Kidney tubule cell (primary cell): ENCODE data around the gene DNAJB7.
"Not testable (repeated sequence)": the region's sequence is repeated elsewhere in the genome, so short reads cannot be mapped to it uniquely, and the experiment has no call there.

ENCODE experiments used
- DNase-seq: peaks from one replicate; pipeline ENCODE4 v3.0.0-alpha.2; 2018; ENCODE audit warnings: low spot score

The DNAJB7 gene

DNA sequence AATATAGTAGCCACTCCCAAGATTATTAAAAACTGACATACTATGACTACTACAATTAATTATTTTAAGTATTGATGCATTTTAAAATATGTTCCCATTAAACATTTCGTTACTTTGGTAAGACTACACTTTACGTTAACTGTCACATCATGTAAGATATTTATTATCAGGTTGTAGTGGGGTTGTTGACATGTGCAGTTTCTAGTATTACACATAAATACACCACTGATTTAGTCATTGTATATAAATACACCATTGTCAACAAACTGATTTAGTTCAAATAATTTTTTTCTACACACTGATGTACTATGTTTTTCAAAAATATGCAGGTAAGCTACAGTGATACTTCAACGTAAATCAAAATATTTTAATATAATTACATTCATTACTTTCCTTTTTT is 17.0 kb downstream of the DNAJB7 start:
- no peak for DNase-seq

DNA sequence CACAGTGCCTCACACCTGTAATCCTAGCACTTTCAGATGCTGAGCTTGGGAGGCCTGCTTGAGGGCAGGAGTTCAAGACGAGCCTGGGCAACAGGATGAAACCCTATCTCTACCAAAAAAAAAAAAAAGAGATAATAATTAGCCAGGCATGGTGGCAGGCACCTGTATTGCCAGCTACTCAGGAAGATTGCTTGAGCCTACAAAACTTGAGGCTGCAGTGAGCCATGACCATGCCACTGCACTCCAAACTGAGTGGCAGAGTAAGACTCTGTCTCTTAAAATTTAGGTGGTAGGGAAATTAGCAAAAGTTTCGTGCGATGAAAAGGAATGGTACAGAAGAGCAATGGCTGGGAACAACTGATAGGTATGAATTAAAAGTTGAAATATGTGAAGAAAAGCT is 23.4 kb downstream of the DNAJB7 start:
- no peak for DNase-seq

DNA sequence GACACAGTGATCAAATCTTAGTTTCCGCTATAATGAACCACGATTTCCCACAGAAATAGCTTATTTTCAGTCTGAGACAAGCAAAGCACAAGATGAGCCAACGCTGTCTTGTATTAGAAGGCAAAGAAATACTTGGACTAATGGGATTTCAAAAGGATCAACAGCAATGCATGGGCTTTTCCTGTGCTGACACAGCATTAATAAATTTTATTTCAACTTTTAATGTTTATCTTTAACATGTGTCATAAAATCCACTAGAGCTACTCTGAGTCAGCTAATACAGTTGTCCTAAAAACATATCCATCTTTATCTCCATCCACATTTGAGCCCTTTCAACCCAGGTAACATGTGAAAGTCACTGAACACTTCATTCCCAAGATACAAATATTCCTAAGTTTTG is 27.3 kb downstream of the DNAJB7 start:
- no peak for DNase-seq

DNA sequence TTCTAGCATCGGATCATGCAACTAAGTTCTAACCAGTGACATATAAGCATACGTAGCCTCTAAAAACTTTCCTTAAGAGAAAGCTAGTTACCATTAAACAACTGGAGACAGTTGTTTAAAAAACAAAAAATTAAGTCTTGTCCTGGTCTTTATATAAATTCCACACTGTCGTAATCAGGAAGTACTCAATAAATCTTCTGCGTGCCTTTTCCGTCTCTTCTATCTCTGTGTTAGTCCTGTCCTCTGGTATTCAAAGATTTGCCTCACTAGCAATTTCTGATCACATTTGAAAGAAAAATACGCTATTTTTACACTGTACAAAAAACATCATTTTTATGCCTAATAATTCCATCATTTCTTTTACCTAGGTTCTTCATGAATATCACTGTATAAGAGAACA is 32.8 kb downstream of the DNAJB7 start:
- DNase-seq: no peak

DNA sequence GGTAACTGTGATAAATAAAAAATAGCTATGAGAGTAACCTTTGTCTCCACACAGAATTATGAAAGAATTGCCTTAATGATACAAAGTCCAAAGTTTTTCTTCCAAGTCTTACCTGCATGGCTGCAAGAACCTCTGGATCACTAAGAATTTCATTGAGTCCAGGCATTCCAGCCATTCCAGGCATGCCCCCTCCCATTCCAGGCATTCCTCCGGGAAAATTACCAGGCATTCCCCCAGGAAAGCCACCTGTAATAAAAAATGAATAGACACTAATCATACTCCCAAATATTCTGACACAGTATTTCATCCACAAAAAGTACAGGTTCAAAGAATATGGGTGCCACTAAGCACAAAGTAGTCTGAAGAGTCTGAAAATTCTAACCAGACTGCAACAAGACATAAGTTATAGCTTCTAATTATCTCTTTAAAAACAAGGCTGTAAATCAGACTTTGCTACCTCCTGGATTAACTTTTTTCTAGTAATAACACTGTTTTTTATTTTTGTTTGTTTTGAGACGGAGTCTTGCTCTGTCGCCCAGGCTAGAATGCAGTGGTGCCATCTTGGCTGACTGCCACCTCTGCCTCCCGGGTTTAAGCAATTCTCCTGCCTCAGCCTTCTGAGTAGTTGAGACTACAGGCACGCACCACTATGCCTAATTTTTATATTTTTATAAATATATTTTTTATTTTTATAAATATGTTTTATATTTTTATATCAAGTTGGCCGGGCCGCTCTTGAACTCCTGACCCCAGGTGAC is 34.8 kb downstream of the DNAJB7 start:
- peak; percentile 49 for DNase-seq

DNA sequence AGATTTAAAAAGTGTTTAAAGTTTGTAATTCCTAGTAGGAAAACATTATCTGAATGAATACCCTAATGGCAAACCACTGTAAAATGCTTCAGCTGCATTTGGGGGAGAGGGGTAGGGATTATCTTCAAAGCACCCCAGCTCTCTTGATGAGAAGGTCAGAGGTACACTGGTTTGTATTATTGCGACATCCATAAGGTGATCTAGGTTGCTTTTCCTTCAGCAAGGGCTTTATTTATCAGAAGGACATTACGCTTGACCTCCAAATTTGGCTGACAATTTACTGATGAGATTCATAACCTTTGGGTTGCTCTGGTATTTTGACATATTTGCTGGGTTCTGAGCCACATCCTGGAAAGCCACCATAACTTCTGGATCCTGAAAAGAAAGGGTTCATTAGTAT is 35.6 kb downstream of the DNAJB7 start:
- not testable (repeated sequence) for DNase-seq

DNA sequence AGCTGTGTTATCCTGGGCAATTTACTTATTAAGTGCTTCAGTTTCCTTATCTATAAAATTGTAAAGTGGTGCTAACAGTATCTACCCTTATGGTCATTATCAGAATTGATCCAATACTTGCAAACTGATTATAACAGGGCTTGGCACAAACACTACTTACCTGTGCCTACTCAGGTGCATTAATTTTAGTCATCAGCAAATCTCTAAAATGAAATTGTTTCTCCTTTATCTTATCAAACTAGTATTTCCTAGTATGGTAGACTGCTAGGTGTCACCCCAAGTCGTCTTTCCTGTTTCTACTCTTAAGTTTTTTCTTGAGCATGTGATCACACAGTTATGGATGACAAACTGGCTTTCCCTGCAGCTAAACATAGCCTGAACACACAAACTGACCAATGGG is 38.5 kb downstream of the DNAJB7 start:
- no peak for DNase-seq

DNA sequence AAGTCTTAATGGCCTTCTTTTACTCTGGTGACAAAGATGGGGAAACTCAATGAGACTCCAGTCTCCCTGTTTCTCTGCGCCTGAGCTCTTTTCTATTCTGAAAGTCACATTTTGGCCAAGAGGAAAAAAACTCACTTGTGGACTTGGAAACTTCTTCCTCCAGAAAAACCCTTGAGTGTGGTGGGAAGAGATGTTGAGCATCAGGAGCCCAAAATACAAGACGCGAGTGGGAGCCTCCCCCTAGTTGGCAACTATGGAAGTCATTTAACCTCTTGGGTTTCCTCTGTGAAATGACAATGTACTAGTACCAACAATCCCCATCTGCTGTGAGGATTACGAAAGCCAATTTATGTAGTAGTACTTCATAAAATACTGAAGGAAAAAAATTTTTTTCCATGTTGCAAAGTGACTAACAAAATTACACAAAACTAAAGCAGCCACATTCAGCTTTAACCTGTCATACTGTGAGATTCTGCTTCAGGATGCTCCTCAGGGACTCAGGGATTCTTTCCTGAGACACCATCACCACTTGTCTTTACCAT is 42.2 kb downstream of the DNAJB7 start:
- no peak for DNase-seq

DNA sequence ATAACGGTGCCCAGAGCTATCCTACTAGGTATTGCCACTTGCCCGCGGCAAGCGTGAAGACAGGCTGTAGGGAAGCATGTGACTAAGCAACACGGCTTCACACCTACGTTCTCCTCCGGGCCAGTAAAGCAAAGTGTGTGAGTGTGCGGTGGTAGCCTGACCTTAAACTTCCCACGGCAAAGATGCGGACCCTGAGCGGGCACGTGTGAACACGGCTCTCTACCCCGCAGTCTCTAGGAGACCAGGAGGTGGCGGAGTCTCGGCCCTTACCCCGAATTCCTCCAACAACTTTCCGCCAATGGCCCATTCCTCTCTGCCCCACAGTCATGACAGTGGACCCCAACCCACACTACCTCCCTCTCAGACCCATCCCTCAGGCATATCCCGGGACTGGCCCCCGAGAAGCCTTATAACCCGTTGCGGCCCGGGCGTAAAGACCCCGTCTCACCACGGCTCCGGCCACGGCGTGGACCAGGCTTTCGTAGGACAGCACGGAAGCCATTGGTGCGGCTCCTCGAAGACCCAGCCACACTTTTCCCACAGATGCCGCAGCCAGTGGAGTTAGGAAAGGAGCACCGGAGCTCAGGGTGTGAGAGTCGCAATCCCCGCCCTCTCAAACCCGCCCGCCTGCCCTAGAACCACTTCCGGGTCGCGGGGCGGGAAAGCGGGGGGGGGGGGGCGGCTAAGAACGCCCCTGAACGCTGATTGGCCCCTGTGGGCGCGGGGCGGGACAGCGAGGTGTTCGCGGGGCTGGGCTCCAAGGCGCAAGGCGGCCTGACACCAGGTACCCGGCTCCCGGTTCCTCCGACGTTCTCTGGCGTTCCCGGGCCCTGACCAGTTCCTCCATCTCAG is 42.9 kb downstream of the DNAJB7 start, which contains the start of gene SLC25A17:
Gene SLC25A17 (minus strand): TSS at position 600 of the 852 bp plus-strand sequence. CDS start 98 bp downstream, at position 502.
- DNase-seq: peak; percentile 87

DNA sequence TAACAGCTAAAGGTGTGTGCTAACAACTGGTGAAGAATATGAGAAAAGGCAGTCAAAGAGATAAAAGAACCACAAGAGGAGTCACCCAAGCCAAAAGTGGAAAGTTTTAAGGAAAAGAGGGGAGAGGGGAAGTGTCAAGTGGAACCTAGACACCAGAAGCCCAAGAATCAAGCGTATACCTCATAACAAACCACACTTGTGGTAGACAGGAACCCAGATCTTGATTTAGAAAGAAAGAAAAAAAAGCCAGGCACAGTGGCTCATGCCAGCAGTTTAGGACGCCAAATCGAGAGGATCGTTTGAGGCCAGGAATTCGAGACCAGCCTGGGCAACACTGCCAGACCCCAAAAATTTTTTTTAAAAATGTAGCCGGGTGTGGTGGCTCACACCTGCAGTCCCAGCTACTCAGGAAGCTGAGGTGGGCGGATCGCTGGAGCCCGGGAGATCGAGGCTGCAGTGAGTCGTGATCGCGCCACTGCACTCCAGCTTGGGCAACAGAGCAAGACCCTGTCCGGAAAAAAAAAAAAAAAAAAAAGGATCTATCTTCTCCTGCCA is 43.6 kb downstream of the DNAJB7 start:
- DNase-seq: no peak

DNA sequence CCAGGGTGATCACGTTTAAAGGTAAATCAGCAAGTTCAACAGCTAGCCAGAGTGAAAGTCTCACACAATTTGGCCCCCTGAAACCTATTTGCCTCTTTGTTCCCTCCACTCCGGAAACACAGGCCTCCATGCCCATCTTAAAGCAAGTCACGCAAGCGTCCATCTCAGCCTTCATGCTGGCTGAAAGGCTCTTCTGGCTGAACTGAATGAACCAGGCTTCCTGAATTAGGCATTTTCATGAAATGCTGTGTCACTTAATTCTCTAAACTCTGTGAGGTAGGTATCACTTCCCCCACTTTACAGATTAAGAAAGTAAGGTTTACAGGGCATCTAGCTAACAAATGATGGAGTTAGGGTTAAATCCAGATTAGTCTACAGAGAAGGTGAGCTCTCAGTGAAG is 44.2 kb downstream of the DNAJB7 start:
- no peak for DNase-seq

DNA sequence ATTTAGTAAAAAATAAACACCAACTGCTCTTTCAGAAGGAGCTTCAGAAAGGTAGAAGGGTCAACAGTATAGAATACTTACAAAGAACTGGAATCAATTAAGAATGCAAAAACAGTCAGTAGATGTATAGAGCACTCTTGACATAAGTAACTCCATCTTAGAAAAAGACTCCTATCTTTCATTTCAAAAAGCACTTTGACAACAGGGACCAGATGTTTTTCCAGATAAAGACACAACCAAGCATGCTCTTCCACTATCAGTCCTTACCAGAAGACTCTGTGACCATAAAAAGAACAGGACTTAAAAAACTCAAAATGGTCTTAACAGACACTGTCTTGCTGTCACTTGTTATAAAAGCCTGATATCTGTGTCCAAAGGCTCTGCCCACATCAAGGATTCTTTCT is 48.0 kb downstream of the DNAJB7 start:
- no peak for DNase-seq
